Muscle of leg (tissue), 11 donors: ENCODE measurements around the gene GSE1. TPM values are rescaled to one million over a fixed set of nuclear protein-coding genes. Genes with fewer than 3 reads are reported as not detected.
A peak's percentile ranks its signal among the peaks of the same experiment; 100 is the strongest.

Source experiments
- DNase-seq: peaks from one replicate; pipeline ENCODE4 v3.0.0; 2013
- H3K27ac ChIP-seq: one replicate; pipeline ENCODE4 v1.5.1; 2013; ENCODE audit warnings: mild to moderate bottlenecking, low read length, control low read depth
- H3K27me3 ChIP-seq: one replicate; pipeline ENCODE4 v1.6.1; 2013; ENCODE audit warnings: low read length; ENCODE audit not compliant: control insufficient read depth, insufficient read depth
- H3K36me3 ChIP-seq: one replicate; pipeline ENCODE4 v1.6.1; 2013; ENCODE audit warnings: low read length; ENCODE audit not compliant: control insufficient read depth, insufficient read depth
- H3K4me1 ChIP-seq: one replicate; pipeline ENCODE4 v1.6.1; 2013; ENCODE audit warnings: low read length; ENCODE audit not compliant: control insufficient read depth, insufficient read depth
- H3K4me3 ChIP-seq: one replicate; pipeline ENCODE4 v1.5.1; 2013; ENCODE audit warnings: low read length, control low read depth
- H3K9me3 ChIP-seq: replicated peaks from 2 replicates; pipeline ENCODE4 v1.6.1; 2013; ENCODE audit warnings: low read depth, low read length; ENCODE audit not compliant: control insufficient read depth
- WGBS: methylation state at CpG from one replicate; pipeline ENCODE4 v1.1.5; 2013; ENCODE audit warnings: missing lambda C conversion rate; ENCODE audit not compliant: insufficient coverage; 5-methylcytosine and 5-hydroxymethylcytosine counted together
- polyA plus RNA-seq, 8 donors: library from polyadenylated mRNA; unstranded; fragments of 120-200 nt; gene quantifications; one replicate each; pipeline versions ENCODE4 v1.2.1 to v1.2.3, GENCODE V29; 2013; ENCODE audit warnings: inconsistent platforms in 1 of 8, low replicate concordance in 1 of 8; ENCODE audit not compliant: insufficient read length in 8 of 8, insufficient read depth in 1 of 8
- total RNA-seq: library from RNA; stranded (reverse); fragments of 120-200 nt; gene quantifications from one replicate; pipeline ENCODE4 v1.2.4, GENCODE V29; 2013

Gene GSE1
- total and polyA plus RNA-seq, 9 donors, result 32.4 to 67.4 (median 47.3) TPM

- H3K27me3 ChIP-seq, result no peaks in the 10 kb centered on the region
- no peaks in the 10 kb centered on the region for H3K36me3 ChIP-seq
- no peak for DNase-seq
- WGBS, result 53% methylated on average over 22 of the region's 37 CpGs
- no peak overlapping the region for H3K4me3 ChIP-seq
- H3K9me3 ChIP-seq, result peaks cover 10% of the 10 kb centered on the region
- peak overlapping the region; percentile 35 for H3K27ac ChIP-seq
- H3K4me1 ChIP-seq, result peaks cover 68% of the 10 kb centered on the region
These were observed 13.3 kb downstream of the GSE1 start for GRCh38 chr16:85626191-85626981.

- peak overlapping the region; percentile 87 for H3K27ac ChIP-seq
- peaks cover 10% of the 10 kb centered on the region for H3K9me3 ChIP-seq
- DNase-seq, result no peak
- H3K4me3 ChIP-seq, result no peak overlapping the region
- 35% methylated on average over 4 of the region's 8 CpGs for WGBS
- H3K27me3 ChIP-seq, result no peaks in the 10 kb centered on the region
- peaks cover 74% of the 10 kb centered on the region for H3K4me1 ChIP-seq
- H3K36me3 ChIP-seq, result no peaks in the 10 kb centered on the region
These were observed 14.0 kb downstream of the GSE1 start for GRCh38 chr16:85627089-85627488.

GRCh38 chr16:85627526-85628264 is 14.6 kb downstream of the GSE1 start:
- Histone ChIP-seq H3K4me1 (peaks cover 74% of the 10 kb centered on the region), H3K36me3 (no peaks in the 10 kb centered on the region), H3K27ac (peak overlapping the region; percentile 87), H3K9me3 (peaks cover 10% of the 10 kb centered on the region), H3K4me3 (no peak overlapping the region), H3K27me3 (no peaks in the 10 kb centered on the region)
- peak; percentile 79 for DNase-seq
- 71% methylated on average over 17 of the region's 30 CpGs for WGBS

DNA sequence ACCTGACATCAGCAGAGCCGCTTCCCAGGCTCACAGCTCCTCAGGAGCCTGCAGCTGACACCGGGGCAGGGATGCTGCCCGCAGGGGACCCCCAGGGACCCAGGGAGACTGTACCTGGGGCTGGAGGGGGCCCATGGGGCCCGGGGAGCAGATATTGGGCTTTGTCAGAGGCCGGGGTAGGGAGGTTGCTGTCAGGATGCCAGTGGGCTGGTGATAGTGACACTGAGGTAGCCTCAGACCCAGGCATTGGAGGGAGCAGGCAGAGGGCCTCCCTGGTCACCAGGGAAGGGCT is 15.1 kb downstream of the GSE1 start:
- WGBS, result 81% methylated on average over 4 of the region's 5 CpGs
- peaks cover 10% of the 10 kb centered on the region for H3K9me3 ChIP-seq
- H3K4me1 ChIP-seq, result peaks cover 69% of the 10 kb centered on the region
- H3K36me3 ChIP-seq, result no peaks in the 10 kb centered on the region
- no peak overlapping the region for H3K4me3 ChIP-seq
- no peak for DNase-seq
- H3K27ac ChIP-seq, result peak overlapping the region; percentile 87
- no peaks in the 10 kb centered on the region for H3K27me3 ChIP-seq

- DNase-seq, result no peak
- Histone ChIP-seq H3K27ac (peak overlapping the region; percentile 87), H3K4me3 (no peak overlapping the region), H3K36me3 (no peaks in the 10 kb centered on the region), H3K9me3 (peaks cover 10% of the 10 kb centered on the region), H3K27me3 (no peaks in the 10 kb centered on the region), H3K4me1 (peaks cover 65% of the 10 kb centered on the region)
- 90% methylated on average over 7 of the region's 14 CpGs for WGBS
These were observed 15.5 kb downstream of the GSE1 start for GRCh38 chr16:85628645-85629044.

DNA sequence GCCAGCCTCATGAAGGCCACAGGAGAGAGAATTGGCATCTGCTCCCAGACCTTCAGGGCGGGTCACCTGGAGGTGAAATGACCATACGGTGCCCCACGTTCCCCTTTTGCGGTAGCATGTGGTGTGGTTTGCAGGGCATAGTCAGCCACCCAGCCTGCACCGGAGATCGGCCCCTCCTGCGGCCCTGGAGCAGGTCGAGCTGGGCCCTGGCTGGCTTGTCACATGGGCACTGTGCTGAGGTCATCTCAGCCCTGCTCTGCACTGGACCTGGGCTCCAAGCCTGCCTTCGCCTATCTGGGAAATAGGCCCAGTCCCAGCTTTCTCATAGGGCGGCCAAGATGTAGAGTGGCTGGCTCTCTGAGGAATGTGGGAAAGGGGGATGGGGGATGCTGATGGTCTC is 16.2 kb downstream of the GSE1 start:
- H3K4me1 ChIP-seq, result peaks cover 58% of the 10 kb centered on the region
- no peak overlapping the region for H3K27ac ChIP-seq
- H3K36me3 ChIP-seq, result no peaks in the 10 kb centered on the region
- no peaks in the 10 kb centered on the region for H3K27me3 ChIP-seq
- 97% methylated on average over 9 of the region's 10 CpGs for WGBS
- no peak overlapping the region for H3K4me3 ChIP-seq
- peaks cover 10% of the 10 kb centered on the region for H3K9me3 ChIP-seq
- DNase-seq, result no peak

GRCh38 chr16:85629853-85630252 is 16.7 kb downstream of the GSE1 start:
- no peak for DNase-seq
- Histone ChIP-seq H3K36me3 (no peaks in the 10 kb centered on the region), H3K27ac (no peak overlapping the region), H3K4me1 (peaks cover 55% of the 10 kb centered on the region), H3K4me3 (no peak overlapping the region), H3K27me3 (no peaks in the 10 kb centered on the region), H3K9me3 (peaks cover 10% of the 10 kb centered on the region)
- 97% methylated on average over 5 of the region's 5 CpGs for WGBS

GRCh38 chr16:85631230-85631629 is 18.1 kb downstream of the GSE1 start:
- H3K27ac ChIP-seq, result no peak overlapping the region
- 96% methylated on average over 11 of the region's 11 CpGs for WGBS

GRCh38 chr16:85631802-85632393 is 18.8 kb downstream of the GSE1 start:
- peaks cover 44% of the 10 kb centered on the region for H3K4me1 ChIP-seq
- peaks cover 4% of the 10 kb centered on the region for H3K36me3 ChIP-seq
- H3K4me3 ChIP-seq, result no peak overlapping the region
- WGBS, result 86% methylated on average over 15 of the region's 27 CpGs
- no peak for DNase-seq
- peaks cover 10% of the 10 kb centered on the region for H3K9me3 ChIP-seq
- H3K27me3 ChIP-seq, result no peaks in the 10 kb centered on the region
- no peak overlapping the region for H3K27ac ChIP-seq

More at GRCh38 chr16:85631230-85631629, 18.1 kb downstream of the GSE1 start:
- Histone ChIP-seq H3K9me3 (peaks cover 10% of the 10 kb centered on the region), H3K4me3 (no peak overlapping the region), H3K27me3 (no peaks in the 10 kb centered on the region), H3K36me3 (peaks cover 4% of the 10 kb centered on the region), H3K4me1 (peaks cover 51% of the 10 kb centered on the region)
- no peak for DNase-seq

- no peaks in the 10 kb centered on the region for H3K27me3 ChIP-seq
- H3K9me3 ChIP-seq, result peaks cover 10% of the 10 kb centered on the region
- peaks cover 41% of the 10 kb centered on the region for H3K4me1 ChIP-seq
- no peak overlapping the region for H3K27ac ChIP-seq
- 83% methylated on average over 23 of the region's 35 CpGs for WGBS
- no peak overlapping the region for H3K4me3 ChIP-seq
- peaks cover 4% of the 10 kb centered on the region for H3K36me3 ChIP-seq
- DNase-seq, result no peak
These were observed 19.8 kb downstream of the GSE1 start for GRCh38 chr16:85632709-85633437.
